ENCODE data around the gene SETD1B. TPM values are rescaled to one million over a fixed set of nuclear protein-coding genes. Genes with fewer than 3 reads are reported as not detected.

SETD1B gene
- total and polyA plus RNA-seq, 2 experiments from 2014 or later: 2.5 to 3.8 TPM

- Histone ChIP-seq H3K36me3 (replicated peaks; ENCODE audit: insufficient read depth, low read depth) (no peaks in the 10 kb centered on the region), H3K9me2 (replicated peaks; ENCODE audit: insufficient read depth) (no peaks in the 10 kb centered on the region), H3K27ac (no peak overlapping the region), H3K4me1 (ENCODE audit: insufficient read depth) (peaks cover 24% of the 10 kb centered on the region), H3K27me3 (no peaks in the 10 kb centered on the region), H4K20me1 (ENCODE audit: insufficient read depth, poor library complexity, severe bottlenecking) (no peaks in the 10 kb centered on the region), H2AFZ (no peak overlapping the region), H3K4me3 (no peak overlapping the region), H3K9me3 (ENCODE audit: low read depth) (no peaks in the 10 kb centered on the region), H3K4me2 (no peak overlapping the region), H3K79me2 (no peaks in the 10 kb centered on the region)
- TF ChIP-seq CTCF (IDR thresholded peaks at IDR 0.05; ENCODE audit: poor library complexity): no peak
- TF ChIP-seq EZH2 (IDR thresholded peaks at IDR 0.05; ENCODE audit: borderline replicate concordance): no peak
- TF ChIP-seq EZH2phosphoT487 (IDR thresholded peaks at IDR 0.05; ENCODE audit: low read depth, severe bottlenecking, unreplicated experiment): no peak
- WGBS (ENCODE audit: low lambda C conversion rate, missing lambda C conversion rate): 95% methylated on average over 5 of the region's 5 CpGs
- no peak for DNase-seq (ENCODE audit: low spot score)
Measured at GRCh38 chr12:121766290-121767039, 37.3 kb upstream of the SETD1B start.

GRCh38 chr12:121767525-121768016, 36.2 kb upstream of the SETD1B start:
- no peaks in the 10 kb centered on the region for H3K9me2 ChIP-seq (replicated peaks; ENCODE audit: insufficient read depth)
- no peaks in the 10 kb centered on the region for H3K36me3 ChIP-seq (replicated peaks; ENCODE audit: insufficient read depth, low read depth)
- H3K27me3 ChIP-seq: no peaks in the 10 kb centered on the region
- TF ChIP-seq CTCF (IDR thresholded peaks at IDR 0.05; ENCODE audit: poor library complexity): no peak
- no peak for TF ChIP-seq EZH2phosphoT487 (IDR thresholded peaks at IDR 0.05; ENCODE audit: low read depth, severe bottlenecking, unreplicated experiment)
- no peak for TF ChIP-seq EZH2 (IDR thresholded peaks at IDR 0.05; ENCODE audit: borderline replicate concordance)
- H2AFZ ChIP-seq: no peak overlapping the region
- no peak overlapping the region for H3K4me2 ChIP-seq
- no peak overlapping the region for H3K4me3 ChIP-seq
- H4K20me1 ChIP-seq (ENCODE audit: insufficient read depth, poor library complexity, severe bottlenecking): no peaks in the 10 kb centered on the region
- H3K79me2 ChIP-seq: no peaks in the 10 kb centered on the region
- H3K4me1 ChIP-seq (ENCODE audit: insufficient read depth): peaks cover 18% of the 10 kb centered on the region
- H3K9me3 ChIP-seq (ENCODE audit: low read depth): no peaks in the 10 kb centered on the region
- no peak for DNase-seq (ENCODE audit: low spot score)
- H3K27ac ChIP-seq: peak overlapping the region; percentile 23
- 79% methylated on average over 10 of the region's 10 CpGs for WGBS (ENCODE audit: low lambda C conversion rate, missing lambda C conversion rate)

- Histone ChIP-seq H3K9me2 (replicated peaks; ENCODE audit: insufficient read depth) (no peaks in the 10 kb centered on the region), H3K27me3 (no peaks in the 10 kb centered on the region), H3K79me2 (no peaks in the 10 kb centered on the region), H4K20me1 (ENCODE audit: insufficient read depth, poor library complexity, severe bottlenecking) (no peaks in the 10 kb centered on the region), H3K4me3 (no peak overlapping the region), H3K4me2 (no peak overlapping the region), H3K9me3 (ENCODE audit: low read depth) (no peaks in the 10 kb centered on the region), H2AFZ (no peak overlapping the region), H3K36me3 (replicated peaks; ENCODE audit: insufficient read depth, low read depth) (no peaks in the 10 kb centered on the region), H3K27ac (peak overlapping the region; percentile 73), H3K4me1 (ENCODE audit: insufficient read depth) (peaks cover 18% of the 10 kb centered on the region)
- 91% methylated on average over 9 of the region's 9 CpGs for WGBS (ENCODE audit: low lambda C conversion rate, missing lambda C conversion rate)
- TF ChIP-seq EZH2phosphoT487 (IDR thresholded peaks at IDR 0.05; ENCODE audit: low read depth, severe bottlenecking, unreplicated experiment): no peak
- no peak for DNase-seq (ENCODE audit: low spot score)
Measured at GRCh38 chr12:121769297-121769830, 34.4 kb upstream of the SETD1B start.

GRCh38 chr12:121769831-121770301, 33.9 kb upstream of the SETD1B start:
- Histone ChIP-seq H2AFZ (no peak overlapping the region), H3K4me1 (ENCODE audit: insufficient read depth) (peaks cover 18% of the 10 kb centered on the region), H3K4me2 (peak overlapping the region; percentile 10), H3K27me3 (no peaks in the 10 kb centered on the region), H3K27ac (peak overlapping the region; percentile 73), H3K4me3 (no peak overlapping the region), H3K79me2 (no peaks in the 10 kb centered on the region), H4K20me1 (ENCODE audit: insufficient read depth, poor library complexity, severe bottlenecking) (no peaks in the 10 kb centered on the region), H3K36me3 (replicated peaks; ENCODE audit: insufficient read depth, low read depth) (no peaks in the 10 kb centered on the region), H3K9me3 (ENCODE audit: low read depth) (no peaks in the 10 kb centered on the region), H3K9me2 (replicated peaks; ENCODE audit: insufficient read depth) (no peaks in the 10 kb centered on the region)
- TF ChIP-seq CTCF (IDR thresholded peaks at IDR 0.05; ENCODE audit: poor library complexity) (no peak), EZH2phosphoT487 (IDR thresholded peaks at IDR 0.05; ENCODE audit: low read depth, severe bottlenecking, unreplicated experiment) (no peak), EZH2 (IDR thresholded peaks at IDR 0.05; ENCODE audit: borderline replicate concordance) (no peak)
- DNase-seq (ENCODE audit: low spot score): peak; percentile 72
- WGBS (ENCODE audit: low lambda C conversion rate, missing lambda C conversion rate): 82% methylated on average over 11 of the region's 11 CpGs
